ENCODE measurements around the gene SLC35C1. TPM values are rescaled to one million over a fixed set of nuclear protein-coding genes. Genes with fewer than 3 reads are reported as not detected.

SLC35C1 gene
- total and polyA plus RNA-seq, 2 of the 13 experiments (the other 11 are each of a cell fraction or from before 2014, with no cell fraction given) = 2.9 to 7.0 TPM

- TF ChIP-seq RERE (CRISPR knock-in tag; IDR thresholded peaks at IDR 0.05; ENCODE audit: low read depth) = no peak
- TF ChIP-seq NFE2L1 (CRISPR knock-in tag; IDR thresholded peaks at IDR 0.05; ENCODE audit: borderline replicate concordance) = no peak
- TF ChIP-seq ZNF367 (CRISPR knock-in tag; IDR thresholded peaks at IDR 0.05; ENCODE audit: borderline replicate concordance) = no peak
- peak; percentile 83 for TF ChIP-seq ZNF598 (CRISPR knock-in tag; IDR thresholded peaks at IDR 0.05; ENCODE audit: borderline replicate concordance)
- peak; percentile 61 for TF ChIP-seq STAG1 (CRISPR knock-in tag; IDR thresholded peaks at IDR 0.05)
- 0 out of 2 replicates have a peak, but pooled peaks have one; percentile 50 for TF ChIP-seq ZNF337 (CRISPR knock-in tag; IDR thresholded peaks at IDR 0.05; ENCODE audit: borderline replicate concordance, low read depth)
- TF ChIP-seq THAP8 (CRISPR knock-in tag; IDR thresholded peaks at IDR 0.05; ENCODE audit: borderline replicate concordance) = no peak
- peak; percentile 59 for TF ChIP-seq DRAP1 (CRISPR knock-in tag; IDR thresholded peaks at IDR 0.05)
- no peak for TF ChIP-seq PLSCR1 (CRISPR knock-in tag; IDR thresholded peaks at IDR 0.05; ENCODE audit: borderline replicate concordance)
- TF ChIP-seq RAD51 (IDR thresholded peaks at IDR 0.05; ENCODE audit: borderline replicate concordance) = no peak
- peak; percentile 37; the same call in 1 of the 2 replicates for TF ChIP-seq SOX5 (CRISPR knock-in tag; IDR thresholded peaks at IDR 0.05; ENCODE audit: borderline replicate concordance)
- TF ChIP-seq NR0B2 (CRISPR knock-in tag; IDR thresholded peaks at IDR 0.05) = no peak
- no peak for TF ChIP-seq IKZF1 (IDR thresholded peaks at IDR 0.05)
- no peak for TF ChIP-seq FOXO4 (CRISPR knock-in tag; conservative IDR thresholded peaks at IDR 0.05)
- no peak for TF ChIP-seq FOXJ3 (CRISPR knock-in tag; IDR thresholded peaks at IDR 0.05; ENCODE audit: borderline replicate concordance)
- TF ChIP-seq POLR2AphosphoS5 (IDR thresholded peaks at IDR 0.05; ENCODE audit: low read depth, low read length) = peak; percentile 29; the same call in 1 of the 2 replicates
- 0 out of 2 replicates have a peak, but pooled peaks have one; percentile 8 for TF ChIP-seq ZKSCAN8 (CRISPR knock-in tag; IDR thresholded peaks at IDR 0.05; ENCODE audit: borderline replicate concordance)
- peak; percentile 40; the same call in 1 of the 2 replicates for TF ChIP-seq SPEN (CRISPR knock-in tag; IDR thresholded peaks at IDR 0.05; ENCODE audit: low read depth)
- TF ChIP-seq MXD1 (CRISPR knock-in tag; IDR thresholded peaks at IDR 0.05) = no peak
These were observed 38.4 kb downstream of the SLC35C1 start (continued) for GRCh38 chr11:45843158-45843924.

Measured in HepG2 (cell line).